A549 (cell line): ENCODE results near the gene GATAD2A.

ENCODE experiments used
- CEBPB ChIP-seq, 2 experiments: fragments of >200 bp in 1 of 2; sonication (Bioruptor Twin) in 1 of 2; formaldehyde crosslinking in 1 of 2; IDR thresholded peaks; 2 replicates each; pipeline ENCODE4 v1.6.1; 2012 to 2016
- CHD2 ChIP-seq: fragments of 150-350 bp; IDR thresholded peaks from 2 replicates; pipeline ENCODE4 v1.6.1; 2014; ENCODE audit warnings: low read length; ENCODE audit not compliant: partially characterized antibody
- CTCF ChIP-seq: fragments of >200 bp; sonication (Bioruptor Twin); formaldehyde crosslinking; IDR thresholded peaks from 3 replicates; pipeline ENCODE4 v1.5.1; 2016
- MAFK ChIP-seq: fragments of 450-650 bp; IDR thresholded peaks from 2 replicates; pipeline ENCODE4 v1.6.1; 2014; ENCODE audit not compliant: partially characterized antibody
- POLR2A ChIP-seq: IDR thresholded peaks from 2 replicates; pipeline ENCODE4 v1.6.1; 2012; ENCODE audit warnings: mild to moderate bottlenecking, low read length
- POLR2AphosphoS2 ChIP-seq: conservative IDR thresholded peaks from 2 replicates; pipeline ENCODE4 v1.6.1; 2012; ENCODE audit warnings: low read length, improper control_type of control experiment, inconsistent platforms
- TF ChIP-seq, protein P1 (sequence below): fragments of 250-450 bp; sonication (Bioruptor Pico); IDR thresholded peaks from 2 replicates; pipeline ENCODE4 v1.5.0; 2021; ENCODE audit warnings: mild to moderate bottlenecking, moderate library complexity, borderline replicate concordance

GRCh38 chr19:19361075-19361594, 44.3 kb upstream of the GATAD2A start:
- TF ChIP-seq MAFK (peak; percentile 43), CTCF (peak; percentile 46), CEBPB (IDR thresholded peaks at IDR 0.05) (no peak), CHD2 (no peak), POLR2AphosphoS2 (no peak), POLR2A (no peak)
- TF ChIP-seq, protein P1, sequence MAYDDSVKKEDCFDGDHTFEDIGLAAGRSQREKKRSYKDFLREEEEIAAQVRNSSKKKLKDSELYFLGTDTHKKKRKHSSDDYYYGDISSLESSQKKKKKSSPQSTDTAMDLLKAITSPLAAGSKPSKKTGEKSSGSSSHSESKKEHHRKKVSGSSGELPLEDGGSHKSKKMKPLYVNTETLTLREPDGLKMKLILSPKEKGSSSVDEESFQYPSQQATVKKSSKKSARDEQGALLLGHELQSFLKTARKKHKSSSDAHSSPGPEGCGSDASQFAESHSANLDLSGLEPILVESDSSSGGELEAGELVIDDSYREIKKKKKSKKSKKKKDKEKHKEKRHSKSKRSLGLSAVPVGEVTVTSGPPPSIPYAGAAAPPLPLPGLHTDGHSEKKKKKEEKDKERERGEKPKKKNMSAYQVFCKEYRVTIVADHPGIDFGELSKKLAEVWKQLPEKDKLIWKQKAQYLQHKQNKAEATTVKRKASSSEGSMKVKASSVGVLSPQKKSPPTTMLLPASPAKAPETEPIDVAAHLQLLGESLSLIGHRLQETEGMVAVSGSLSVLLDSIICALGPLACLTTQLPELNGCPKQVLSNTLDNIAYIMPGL (CRISPR knock-in tag), result no peak
